Activated CD4-positive, alpha-beta T cell treated with anti-CD3 and anti-CD28 coated beads for 36 hours (primary cell): ENCODE measurements around the gene MAP1LC3A. TPM values are rescaled to one million over a fixed set of nuclear protein-coding genes. Genes with fewer than 3 reads are reported as not detected.

Experiments used
- ATAC-seq: fragments of 200-7000 bp; cut with Tn5 transposase; one replicate; pipeline ENCODE4 v1.10.0; 2021; ENCODE audit warnings: mild to moderate bottlenecking, moderate library complexity
- CTCF ChIA-PET: fragments of 350-600 bp; sonication (Branson Sonifier 250); formaldehyde crosslinking; loops from one replicate; lab custom pipeline; 2021; ENCODE audit warnings: antibody characterized with exemption; lab: Charles Lee
- POLR2A ChIA-PET: fragments of 350-600 bp; sonication (Branson Sonifier 250); formaldehyde crosslinking; loops from one replicate; lab custom pipeline; 2021; ENCODE audit warnings: antibody characterized with exemption, inconsistent platforms; lab: Charles Lee
- DNase-seq: peaks from one replicate; pipeline ENCODE4 v3.0.0-alpha.2; 2020
- H3K27ac Mint-ChIP-seq: one replicate; pipeline ENCODE4 v1.8.0; 2021; ENCODE audit warnings: mixed read lengths
- H3K27me3 Mint-ChIP-seq: one replicate; pipeline ENCODE4 v1.8.0; 2021; ENCODE audit warnings: mixed read lengths
- H3K36me3 Mint-ChIP-seq: one replicate; pipeline ENCODE4 v1.8.0; 2021; ENCODE audit warnings: low read depth, mixed read lengths
- H3K4me1 Mint-ChIP-seq: one replicate; pipeline ENCODE4 v1.8.0; 2021; ENCODE audit warnings: mixed read lengths
- H3K4me3 Mint-ChIP-seq: one replicate; pipeline ENCODE4 v1.8.0; 2021; ENCODE audit warnings: mild to moderate bottlenecking, moderate library complexity, mixed read lengths
- H3K9me3 Mint-ChIP-seq: one replicate; pipeline ENCODE4 v1.8.0; 2021; ENCODE audit warnings: low read depth, mixed read lengths
- intact Hi-C, 2 experiments: fragments of 100-400 bp; cut with DNase I in 1 of 2; cut with micrococcal nuclease in 1 of 2; formaldehyde crosslinking; loops; one replicate each; pipeline versions ENCODE4 v1.14.2 to v1.15.1; 2022 to 2024; cut with DNase I, micrococcal nuclease
- total RNA-seq, 2 experiments: library from RNA; stranded (reverse); gene quantifications; one replicate each; pipeline ENCODE4 v1.2.3, GENCODE V29; 2021

Gene MAP1LC3A
- total RNA-seq, 2 experiments from 2014 or later = 2.5 to 2.7 TPM

DNA sequence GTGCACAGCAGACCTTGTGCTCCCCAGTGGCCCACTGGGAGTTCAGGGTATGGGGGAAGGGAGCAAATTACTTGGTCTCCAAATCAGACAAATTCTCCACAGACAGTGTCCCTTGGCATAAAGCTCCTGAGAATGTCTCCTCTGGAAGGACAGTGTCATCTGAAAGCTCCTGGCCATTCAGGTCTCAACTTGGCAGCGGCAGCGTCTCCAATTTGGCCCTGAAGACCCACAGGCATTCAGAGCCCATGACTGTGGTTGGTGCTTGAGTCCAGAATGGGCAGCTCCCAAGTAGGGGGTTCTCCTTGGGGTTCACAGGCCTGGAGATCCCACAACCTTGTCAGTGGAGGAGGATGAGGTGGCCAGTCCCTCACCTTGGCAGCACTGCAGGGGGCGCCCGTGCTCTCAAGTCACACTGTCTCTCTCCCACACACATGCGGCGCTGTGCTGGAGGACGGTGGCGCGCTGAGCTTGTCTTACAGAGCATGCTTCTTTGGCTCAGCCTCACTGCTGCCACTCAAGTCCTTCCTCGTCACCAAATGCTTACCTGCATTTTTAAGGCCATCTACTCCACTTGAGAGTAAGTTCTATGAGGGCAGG lies 21.6 kb upstream of the MAP1LC3A start:
- no peak overlapping the region for H3K27ac Mint-ChIP-seq
- peaks cover 26% of the 10 kb centered on the region for H3K36me3 Mint-ChIP-seq
- peaks cover 7% of the 10 kb centered on the region for H3K4me1 Mint-ChIP-seq
- intact Hi-C loops = loop anchor here (5.0 kb wide), 2 partner anchors 225 to 230 kb away; no protein-coding TSS in a partner anchor
- DNase-seq (peak; percentile 76), ATAC-seq (peak; percentile 63)
- no peaks in the 10 kb centered on the region for H3K9me3 Mint-ChIP-seq
- ChIA-PET POLR2A (no interaction called here), CTCF (interaction anchor here (0.6 to 1.3 kb wide), 11 partner anchors 10 to 919 kb away, joined by 3 to 7 read pairs (median 4); no protein-coding TSS in a partner anchor)
- no peaks in the 10 kb centered on the region for H3K27me3 Mint-ChIP-seq
- H3K4me3 Mint-ChIP-seq = no peak overlapping the region

DNA sequence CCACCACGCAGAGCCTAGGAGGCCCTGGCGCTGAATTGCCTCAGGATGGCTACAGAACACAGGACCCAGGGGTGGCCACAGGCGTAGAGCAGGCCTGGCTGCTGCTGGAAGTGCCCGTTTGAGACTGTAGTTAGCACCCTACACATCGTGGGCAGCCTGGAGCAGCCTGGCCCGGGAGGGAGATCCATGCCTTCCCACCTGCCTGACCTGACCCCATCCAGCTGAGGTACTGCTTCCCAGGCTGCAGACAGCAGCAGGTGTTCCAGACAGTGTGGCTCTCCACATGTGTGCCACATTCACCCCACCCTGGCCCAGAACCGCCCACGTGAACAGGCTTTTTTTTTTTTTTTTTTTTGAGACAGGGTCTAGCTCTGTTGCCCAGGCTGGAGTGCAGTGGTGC lies 20.9 kb upstream of the MAP1LC3A start:
- Mint-ChIP-seq H3K4me1 (peaks cover 7% of the 10 kb centered on the region), H3K4me3 (no peak overlapping the region), H3K27ac (no peak overlapping the region), H3K36me3 (peaks cover 32% of the 10 kb centered on the region), H3K27me3 (no peaks in the 10 kb centered on the region), H3K9me3 (no peaks in the 10 kb centered on the region)
- POLR2A ChIA-PET = no interaction called here
- CTCF ChIA-PET = interaction anchor here (0.6 to 3.2 kb wide), 13 partner anchors 10 to 714 kb away, joined by 3 to 17 read pairs (median 5); partner anchors contain the start of gene ITCH
- DNase-seq (no peak), ATAC-seq (no peak)
- intact Hi-C loops = loop anchor here (1.0 to 5.0 kb wide), 5 partner anchors 171 to 232 kb away; no protein-coding TSS in a partner anchor

DNA sequence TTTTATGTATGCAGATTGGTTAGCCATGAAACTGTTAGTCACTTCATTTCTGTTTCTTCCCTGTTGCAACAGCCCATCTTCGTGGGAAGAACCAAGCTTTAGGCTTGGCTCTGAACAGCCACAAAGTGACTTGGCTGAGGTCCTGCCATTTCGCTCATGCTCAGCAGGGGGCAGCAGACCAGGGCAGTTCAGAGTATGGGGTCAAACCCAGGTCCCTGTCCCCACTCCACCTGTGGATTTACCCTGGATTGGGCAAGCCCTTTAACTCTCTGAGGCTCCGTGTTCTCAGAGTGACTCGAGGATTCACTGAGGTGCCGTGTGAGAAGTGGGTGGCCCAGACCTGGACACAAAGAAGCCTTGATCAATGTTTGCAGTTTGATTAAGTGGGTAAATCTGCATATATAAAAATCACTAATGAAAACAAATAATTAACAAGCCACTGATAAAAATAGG lies 19.8 kb upstream of the MAP1LC3A start:
- Mint-ChIP-seq H3K4me1 (peaks cover 7% of the 10 kb centered on the region), H3K36me3 (peaks cover 32% of the 10 kb centered on the region), H3K4me3 (no peak overlapping the region), H3K9me3 (no peaks in the 10 kb centered on the region), H3K27me3 (no peaks in the 10 kb centered on the region), H3K27ac (no peak overlapping the region)
- ATAC-seq (peak; percentile 61), DNase-seq (peak; percentile 78)
- intact Hi-C loops = loop anchor here (1.0 to 5.0 kb wide), 5 partner anchors 170 to 231 kb away; no protein-coding TSS in a partner anchor
- ChIA-PET POLR2A (no interaction called here), CTCF (interaction anchor here (0.6 to 3.3 kb wide), 18 partner anchors 9 to 231 kb away, joined by 3 to 23 read pairs (median 5); partner anchors contain the start of genes DYNLRB1 and ITCH)

DNA sequence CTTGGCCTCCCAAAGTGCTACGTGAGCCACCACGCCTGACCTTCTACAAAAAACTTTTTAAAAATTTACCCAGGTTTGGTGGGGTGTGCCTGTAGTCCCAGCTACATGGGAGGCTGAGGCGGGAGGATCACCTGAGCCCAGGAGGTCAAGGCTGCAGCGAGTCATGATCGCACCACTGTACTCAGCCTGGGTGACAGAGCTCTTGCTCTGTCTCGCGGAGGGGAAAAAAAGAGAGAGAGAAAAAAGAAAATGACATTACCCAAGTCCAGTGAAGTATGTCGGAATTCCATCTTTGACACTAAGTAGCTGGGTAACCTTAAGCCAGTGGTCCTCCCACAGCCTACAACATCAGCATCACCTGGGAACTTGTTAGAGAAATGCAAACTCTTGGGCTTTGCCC lies 18.8 kb upstream of the MAP1LC3A start:
- Mint-ChIP-seq H3K9me3 (no peaks in the 10 kb centered on the region), H3K27ac (no peak overlapping the region), H3K36me3 (peaks cover 29% of the 10 kb centered on the region), H3K4me3 (no peak overlapping the region), H3K4me1 (peaks cover 16% of the 10 kb centered on the region), H3K27me3 (no peaks in the 10 kb centered on the region)
- DNase-seq (no peak), ATAC-seq (no peak)
- intact Hi-C loops = loop anchor here (2.0 to 5.0 kb wide), 3 partner anchors 169 to 228 kb away; no protein-coding TSS in a partner anchor
- CTCF ChIA-PET = interaction anchor here (1.0 to 3.3 kb wide), 10 partner anchors 19 to 230 kb away, joined by 3 to 23 read pairs (median 6); partner anchors contain the start of genes DYNLRB1 and MAP1LC3A
- POLR2A ChIA-PET = no interaction called here

DNA sequence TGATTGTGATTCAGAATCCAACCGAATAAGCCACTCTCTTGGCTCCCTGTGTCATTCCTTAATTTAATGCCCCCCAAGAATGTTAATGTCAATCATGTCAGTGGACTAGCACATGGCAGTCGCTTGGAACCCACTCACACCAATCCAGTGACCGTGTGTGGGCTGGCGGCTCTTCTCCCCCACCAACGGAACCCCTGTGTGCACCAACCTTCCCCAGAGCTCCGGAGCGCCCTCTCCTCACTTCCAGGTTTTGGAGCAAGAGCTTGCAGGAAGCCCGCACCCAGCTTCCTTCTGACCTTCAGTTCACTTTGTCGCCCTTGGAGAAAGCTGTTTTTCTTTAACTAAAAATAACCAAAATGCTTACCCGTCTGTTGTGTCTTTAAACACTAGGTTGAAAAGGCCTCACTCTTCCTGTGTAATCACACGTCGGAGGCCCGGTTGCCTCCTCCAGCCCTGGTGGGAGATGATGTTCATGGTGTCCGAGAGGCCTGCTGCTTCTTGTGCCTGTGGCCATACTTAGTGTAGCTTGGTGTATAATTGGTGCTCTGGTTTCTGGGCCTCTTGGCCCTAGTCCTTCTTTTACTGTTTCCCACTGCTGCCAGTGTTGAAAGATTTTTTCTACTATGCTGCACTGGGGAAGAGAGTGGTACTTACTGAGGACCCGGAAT lies 17.8 kb upstream of the MAP1LC3A start:
- ChIA-PET POLR2A (interaction anchor here (0.8 kb wide), 1 partner anchor 173 kb away, joined by 3 read pairs; no protein-coding TSS in a partner anchor), CTCF (interaction anchor here (1.1 to 3.3 kb wide), 4 partner anchors 24 to 228 kb away, joined by 3 to 23 read pairs (median 10); no protein-coding TSS in a partner anchor)

DNA sequence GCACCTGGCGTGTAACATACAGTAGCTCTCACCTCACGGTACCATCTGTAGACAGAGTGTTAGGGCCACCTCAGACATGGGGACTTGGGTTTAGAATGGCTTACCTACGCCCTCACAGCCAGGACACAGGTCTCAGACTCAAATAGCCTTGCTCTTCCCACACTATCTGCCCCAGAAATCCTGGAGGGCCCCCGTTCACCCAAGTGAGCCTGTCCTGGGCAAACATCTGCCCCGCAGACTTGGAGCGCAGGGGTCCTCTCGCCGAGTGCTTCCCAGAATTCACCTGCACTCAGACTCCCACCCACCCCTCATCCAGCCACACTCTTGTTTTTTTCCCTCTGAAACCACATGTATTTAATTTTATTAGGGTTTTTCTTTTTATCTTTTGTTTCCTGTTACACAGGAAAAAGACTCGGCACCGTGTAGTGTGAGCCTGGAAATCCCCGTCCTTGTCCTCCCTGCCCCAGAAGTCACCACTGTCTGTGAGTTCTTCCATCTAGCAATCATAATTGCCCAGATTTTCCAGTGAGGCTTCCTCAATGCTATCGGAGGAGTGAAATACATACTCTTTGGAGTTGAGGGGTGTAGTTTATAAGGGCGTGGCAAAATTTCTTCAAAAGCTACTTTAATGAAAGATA lies 17.1 kb upstream of the MAP1LC3A start:
- H3K4me1 Mint-ChIP-seq = peaks cover 19% of the 10 kb centered on the region
- ChIA-PET CTCF (interaction anchor here (1.1 to 3.8 kb wide), 3 partner anchors 23 to 229 kb away, joined by 4 to 23 read pairs (median 17); no protein-coding TSS in a partner anchor), POLR2A (interaction anchor here (0.8 kb wide), 1 partner anchor 172 kb away, joined by 3 read pairs; no protein-coding TSS in a partner anchor)
- intact Hi-C loops = no loop called here
- DNase-seq = peak; percentile 43
- no peaks in the 10 kb centered on the region for H3K27me3 Mint-ChIP-seq
- H3K4me3 Mint-ChIP-seq = no peak overlapping the region
- H3K9me3 Mint-ChIP-seq = no peaks in the 10 kb centered on the region
- peak overlapping the region; percentile 69 for H3K27ac Mint-ChIP-seq
- ATAC-seq = peak; percentile 45
- H3K36me3 Mint-ChIP-seq = peaks cover 21% of the 10 kb centered on the region

More for the DNA sequence above, 17.8 kb upstream of the MAP1LC3A start:
- ATAC-seq (no peak), DNase-seq (no peak)
- Mint-ChIP-seq H3K4me1 (peaks cover 19% of the 10 kb centered on the region), H3K27me3 (no peaks in the 10 kb centered on the region), H3K9me3 (no peaks in the 10 kb centered on the region), H3K36me3 (peaks cover 23% of the 10 kb centered on the region), H3K4me3 (no peak overlapping the region), H3K27ac (peak overlapping the region; percentile 69)
- intact Hi-C loops = no loop called here

DNA sequence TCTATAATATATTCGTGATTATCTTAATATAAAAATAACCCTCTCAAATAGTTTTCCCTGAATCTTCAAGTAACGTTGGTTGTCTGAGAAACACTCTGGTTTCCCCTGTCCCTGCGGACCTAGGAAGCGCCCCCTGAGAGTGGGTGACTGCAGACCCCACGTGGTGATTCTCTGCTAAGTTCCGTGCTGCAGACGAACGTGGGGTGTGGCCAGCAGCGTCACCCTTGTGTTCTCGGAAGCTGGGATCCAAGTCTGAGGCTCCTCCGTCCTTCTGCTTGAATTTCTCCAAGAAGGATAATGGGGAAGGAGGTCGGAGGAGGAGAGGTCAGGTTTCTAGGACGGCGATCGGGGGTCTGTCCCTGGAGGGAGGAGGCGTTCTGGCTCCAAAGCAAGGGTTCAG lies 16.6 kb upstream of the MAP1LC3A start:
- intact Hi-C loops = no loop called here
- ChIA-PET CTCF (interaction anchor here (0.7 to 3.8 kb wide), 4 partner anchors 23 to 230 kb away, joined by 3 to 17 read pairs (median 4); no protein-coding TSS in a partner anchor), POLR2A (no interaction called here)
- Mint-ChIP-seq H3K36me3 (peaks cover 20% of the 10 kb centered on the region), H3K27me3 (no peaks in the 10 kb centered on the region), H3K4me1 (peaks cover 19% of the 10 kb centered on the region), H3K9me3 (no peaks in the 10 kb centered on the region), H3K4me3 (no peak overlapping the region), H3K27ac (no peak overlapping the region)
- no peak for ATAC-seq
- DNase-seq = no peak

DNA sequence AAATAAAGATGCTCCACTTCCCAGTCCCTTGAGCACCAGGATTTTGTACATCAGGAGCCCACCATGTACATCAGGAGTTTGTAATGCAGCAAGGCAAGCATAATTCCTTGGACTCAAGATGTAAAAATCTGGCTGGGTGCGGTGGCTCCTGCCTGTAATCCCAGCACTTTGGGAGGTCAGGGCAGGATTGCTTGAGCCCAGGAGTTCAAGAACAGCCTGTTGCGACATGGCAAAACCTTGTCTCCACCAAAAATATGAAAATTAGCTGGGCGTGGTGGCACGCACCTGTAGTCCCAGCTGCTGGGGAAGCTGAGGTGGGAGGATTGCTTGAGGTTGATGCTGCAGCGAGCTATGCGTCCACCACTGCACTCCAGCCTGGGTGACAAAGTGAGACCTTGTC lies 16.1 kb upstream of the MAP1LC3A start:
- ATAC-seq (no peak), DNase-seq (no peak)
- H3K27me3 Mint-ChIP-seq = no peaks in the 10 kb centered on the region
- POLR2A ChIA-PET = interaction anchor here (0.7 kb wide), 1 partner anchor 79 kb away, joined by 9 read pairs; no protein-coding TSS in a partner anchor
- no peak overlapping the region for H3K4me3 Mint-ChIP-seq
- peaks cover 15% of the 10 kb centered on the region for H3K36me3 Mint-ChIP-seq
- CTCF ChIA-PET = interaction anchor here (0.7 to 3.8 kb wide), 3 partner anchors 27 to 231 kb away, joined by 3 to 17 read pairs (median 3); no protein-coding TSS in a partner anchor
- H3K4me1 Mint-ChIP-seq = peaks cover 19% of the 10 kb centered on the region
- H3K27ac Mint-ChIP-seq = no peak overlapping the region
- intact Hi-C loops = no loop called here
- H3K9me3 Mint-ChIP-seq = no peaks in the 10 kb centered on the region

DNA sequence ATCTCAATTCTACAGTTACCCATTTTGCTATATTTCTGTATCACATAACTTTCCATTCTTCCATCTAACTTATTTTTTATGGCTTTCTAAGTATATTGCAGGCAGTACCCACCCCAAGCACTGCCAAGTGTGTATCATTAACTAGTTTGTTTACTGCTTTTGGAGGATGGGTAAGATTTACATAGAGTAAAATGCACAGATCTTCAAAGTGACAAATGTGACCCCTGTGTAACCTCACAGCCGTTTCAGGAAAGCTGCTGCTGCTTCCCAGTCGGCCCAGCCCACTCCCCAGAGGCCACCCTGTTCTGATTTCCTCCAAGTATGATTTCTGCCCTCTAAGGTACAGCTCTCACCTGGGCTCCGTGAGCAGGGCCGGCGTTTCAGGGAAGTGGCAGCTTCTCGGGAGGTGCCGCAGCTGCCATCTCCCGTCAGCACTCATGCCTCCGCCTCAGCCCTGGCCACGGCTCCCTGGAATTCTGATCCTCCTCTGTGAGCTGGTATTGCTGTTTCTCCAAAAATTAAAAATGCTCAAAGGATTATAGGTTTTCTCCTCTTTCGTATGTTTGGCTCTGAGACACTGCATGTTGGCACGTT lies 15.0 kb upstream of the MAP1LC3A start:
- ChIA-PET POLR2A (interaction anchor here (0.8 to 1.5 kb wide), 3 partner anchors 15 to 204 kb away, joined by 3 to 5 read pairs (median 4); partner anchors contain the start of genes DYNLRB1 and MAP1LC3A), CTCF (interaction anchor here (0.8 to 3.8 kb wide), 5 partner anchors 9 to 232 kb away, joined by 3 to 17 read pairs (median 6); no protein-coding TSS in a partner anchor)
- no peak overlapping the region for H3K4me3 Mint-ChIP-seq
- no peaks in the 10 kb centered on the region for H3K27me3 Mint-ChIP-seq
- peaks cover 15% of the 10 kb centered on the region for H3K36me3 Mint-ChIP-seq
- H3K4me1 Mint-ChIP-seq = peaks cover 19% of the 10 kb centered on the region
- ATAC-seq = no peak
- DNase-seq = no peak
- intact Hi-C loops = no loop called here
- H3K27ac Mint-ChIP-seq = no peak overlapping the region
- no peaks in the 10 kb centered on the region for H3K9me3 Mint-ChIP-seq

DNA sequence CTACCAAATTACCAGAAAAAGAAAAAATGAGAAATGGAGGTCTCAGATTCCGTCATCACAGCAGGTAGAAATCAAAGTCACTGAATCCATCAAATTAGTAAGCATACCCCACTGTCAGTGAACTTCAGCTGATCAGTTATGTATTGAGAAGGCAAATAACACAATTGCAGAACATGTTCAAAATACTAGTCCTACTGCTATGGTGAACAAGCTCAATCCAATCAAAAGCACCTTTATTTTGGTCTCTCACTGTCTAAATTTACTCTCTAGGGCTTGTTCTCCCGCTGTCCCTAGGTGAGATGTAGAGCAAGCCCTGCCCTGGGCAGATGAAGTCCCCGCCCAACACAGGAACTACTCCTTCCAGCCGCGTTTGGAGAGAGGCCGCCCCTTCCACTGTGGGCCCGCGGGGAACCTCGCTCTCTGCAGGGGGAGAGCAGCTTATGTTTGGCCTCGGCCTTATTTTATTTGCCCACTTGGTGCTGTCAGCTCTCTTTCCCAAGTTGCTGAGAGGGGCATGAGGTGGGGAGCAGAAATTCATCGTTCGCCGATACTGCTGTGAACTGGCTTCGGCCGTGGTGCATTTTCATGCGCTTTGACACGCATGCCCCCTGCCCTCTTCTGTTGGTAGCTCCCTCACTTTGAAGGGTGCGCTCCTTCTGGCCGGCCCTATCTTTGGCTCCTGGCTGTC lies 14.3 kb upstream of the MAP1LC3A start:
- intact Hi-C loops = no loop called here
- H3K36me3 Mint-ChIP-seq = peaks cover 13% of the 10 kb centered on the region
- CTCF ChIA-PET = interaction anchor here (0.8 to 3.8 kb wide), 5 partner anchors 9 to 232 kb away, joined by 3 to 17 read pairs (median 6); no protein-coding TSS in a partner anchor

More for the DNA sequence above, 14.3 kb upstream of the MAP1LC3A start:
- Mint-ChIP-seq H3K27me3 (no peaks in the 10 kb centered on the region), H3K27ac (no peak overlapping the region), H3K9me3 (no peaks in the 10 kb centered on the region), H3K4me1 (peaks cover 19% of the 10 kb centered on the region), H3K4me3 (peak overlapping the region; percentile 14)
- DNase-seq (peak; percentile 39), ATAC-seq (peak; percentile 76)
- POLR2A ChIA-PET = interaction anchor here (0.8 to 1.5 kb wide), 4 partner anchors 14 to 204 kb away, joined by 3 to 5 read pairs (median 4); partner anchors contain the start of genes DYNLRB1 and MAP1LC3A
